Tibial nerve (tissue), 3 donors: ENCODE measurements around the gene MYO7A.

Experiments
- POLR2A ChIP-seq, 2 donors: fragments of 450-650 bp; IDR thresholded peaks; one replicate each; pipeline ENCODE4 v1.6.1; 2017; ENCODE audit warnings: antibody characterized with exemption in 2 of 2, mild to moderate bottlenecking in 2 of 2, moderate library complexity in 2 of 2
- TF ChIP-seq, protein P1 (sequence below), 5 experiments: fragments of 200-600 bp in 3 of 5; fragments of 450-650 bp in 2 of 5; sonication (generic) in 3 of 5; IDR thresholded peaks; one replicate each; pipeline ENCODE4 v1.5.1; 2016 to 2019; ENCODE audit warnings: antibody characterized with exemption in 5 of 5, mild to moderate bottlenecking in 3 of 5, moderate library complexity in 2 of 5

DNA sequence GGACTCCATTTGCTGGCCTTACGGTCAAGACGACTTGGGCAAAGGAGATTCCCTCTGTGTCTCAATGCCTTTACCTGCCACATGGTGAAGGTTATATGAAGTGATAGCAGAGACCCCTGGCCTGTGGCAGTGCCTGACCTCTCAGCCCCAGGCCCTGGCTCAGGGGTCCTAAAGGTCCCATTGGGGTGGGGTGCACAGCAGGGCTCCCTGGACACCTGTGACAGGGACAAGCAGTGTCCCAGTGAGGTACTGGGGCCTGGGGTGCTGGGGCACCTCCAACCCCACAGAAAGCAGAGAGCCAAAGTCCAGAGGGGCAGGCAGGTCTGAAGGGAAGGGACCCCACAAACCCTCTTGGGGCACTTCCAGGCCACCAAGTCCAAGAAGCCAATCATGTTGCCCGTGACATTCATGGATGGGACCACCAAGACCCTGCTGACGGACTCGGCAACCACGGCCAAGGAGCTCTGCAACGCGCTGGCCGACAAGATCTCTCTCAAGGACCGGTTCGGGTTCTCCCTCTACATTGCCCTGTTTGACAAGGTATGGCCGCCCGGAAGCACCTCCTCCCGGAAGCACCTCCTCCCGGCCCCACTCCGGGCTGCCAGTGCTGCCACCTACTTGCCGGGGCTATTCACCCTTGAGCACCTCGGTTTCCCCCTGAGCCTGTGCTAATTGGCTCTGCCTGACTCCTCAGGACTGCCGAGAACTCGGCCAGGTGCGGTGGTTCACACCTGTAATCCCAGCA lies 62.5 kb downstream of the MYO7A start:
- TF ChIP-seq, protein P1, sequence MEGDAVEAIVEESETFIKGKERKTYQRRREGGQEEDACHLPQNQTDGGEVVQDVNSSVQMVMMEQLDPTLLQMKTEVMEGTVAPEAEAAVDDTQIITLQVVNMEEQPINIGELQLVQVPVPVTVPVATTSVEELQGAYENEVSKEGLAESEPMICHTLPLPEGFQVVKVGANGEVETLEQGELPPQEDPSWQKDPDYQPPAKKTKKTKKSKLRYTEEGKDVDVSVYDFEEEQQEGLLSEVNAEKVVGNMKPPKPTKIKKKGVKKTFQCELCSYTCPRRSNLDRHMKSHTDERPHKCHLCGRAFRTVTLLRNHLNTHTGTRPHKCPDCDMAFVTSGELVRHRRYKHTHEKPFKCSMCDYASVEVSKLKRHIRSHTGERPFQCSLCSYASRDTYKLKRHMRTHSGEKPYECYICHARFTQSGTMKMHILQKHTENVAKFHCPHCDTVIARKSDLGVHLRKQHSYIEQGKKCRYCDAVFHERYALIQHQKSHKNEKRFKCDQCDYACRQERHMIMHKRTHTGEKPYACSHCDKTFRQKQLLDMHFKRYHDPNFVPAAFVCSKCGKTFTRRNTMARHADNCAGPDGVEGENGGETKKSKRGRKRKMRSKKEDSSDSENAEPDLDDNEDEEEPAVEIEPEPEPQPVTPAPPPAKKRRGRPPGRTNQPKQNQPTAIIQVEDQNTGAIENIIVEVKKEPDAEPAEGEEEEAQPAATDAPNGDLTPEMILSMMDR (IDR thresholded peaks at IDR 0.05) = no peak
- TF ChIP-seq POLR2A (IDR thresholded peaks at IDR 0.05) = no peak
